ENCODE data around the gene RBCK1.

GRCh38 chr20:366719-367485 is 41.2 kb upstream of the RBCK1 start:
- TF ChIP-seq CTCF (IDR thresholded peaks at IDR 0.05): no peak
- no peak for TF ChIP-seq POLR2A (IDR thresholded peaks at IDR 0.05)

Data from vagina (tissue), 2 donors.